ENCODE results near the gene MCF2. TPM values are rescaled to one million over a fixed set of nuclear protein-coding genes. Genes with fewer than 3 reads are reported as not detected.

The MCF2 gene
- total RNA-seq, 1 experiment from 2014 or later: 2.7 TPM

DNA sequence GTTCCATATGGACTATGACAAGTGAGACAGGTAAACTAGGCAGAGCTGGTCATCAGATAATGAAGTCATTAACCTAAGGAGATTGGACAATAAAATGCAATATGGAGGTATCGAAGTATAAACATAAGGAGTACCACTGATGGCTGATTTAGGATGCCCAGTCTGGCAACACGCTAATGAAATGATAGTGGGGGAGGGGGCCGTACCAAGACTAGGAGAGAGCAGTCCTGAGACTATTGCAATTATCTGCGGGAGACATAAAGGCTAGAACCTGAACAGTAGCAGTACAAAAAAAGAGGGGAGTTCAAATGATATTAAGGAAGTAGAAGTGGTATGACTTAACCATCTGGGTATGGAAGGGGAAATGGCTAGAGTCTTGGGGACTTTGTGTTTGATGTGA is 175.1 kb downstream of the MCF2 start:
- no peak for TF ChIP-seq EZH2 (IDR thresholded peaks at IDR 0.05; ENCODE audit: borderline replicate concordance, low read depth, low read length, poor library complexity, severe bottlenecking)
- TF ChIP-seq, protein P1, sequence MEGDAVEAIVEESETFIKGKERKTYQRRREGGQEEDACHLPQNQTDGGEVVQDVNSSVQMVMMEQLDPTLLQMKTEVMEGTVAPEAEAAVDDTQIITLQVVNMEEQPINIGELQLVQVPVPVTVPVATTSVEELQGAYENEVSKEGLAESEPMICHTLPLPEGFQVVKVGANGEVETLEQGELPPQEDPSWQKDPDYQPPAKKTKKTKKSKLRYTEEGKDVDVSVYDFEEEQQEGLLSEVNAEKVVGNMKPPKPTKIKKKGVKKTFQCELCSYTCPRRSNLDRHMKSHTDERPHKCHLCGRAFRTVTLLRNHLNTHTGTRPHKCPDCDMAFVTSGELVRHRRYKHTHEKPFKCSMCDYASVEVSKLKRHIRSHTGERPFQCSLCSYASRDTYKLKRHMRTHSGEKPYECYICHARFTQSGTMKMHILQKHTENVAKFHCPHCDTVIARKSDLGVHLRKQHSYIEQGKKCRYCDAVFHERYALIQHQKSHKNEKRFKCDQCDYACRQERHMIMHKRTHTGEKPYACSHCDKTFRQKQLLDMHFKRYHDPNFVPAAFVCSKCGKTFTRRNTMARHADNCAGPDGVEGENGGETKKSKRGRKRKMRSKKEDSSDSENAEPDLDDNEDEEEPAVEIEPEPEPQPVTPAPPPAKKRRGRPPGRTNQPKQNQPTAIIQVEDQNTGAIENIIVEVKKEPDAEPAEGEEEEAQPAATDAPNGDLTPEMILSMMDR (conservative IDR thresholded peaks at IDR 0.05; ENCODE audit: low read depth, low read length): no peak
- H3K27me3 ChIP-seq (replicated peaks; ENCODE audit: insufficient read depth, low read depth, low read length, poor library complexity): no peaks in the 10 kb centered on the region
- BruUV-seq (replicated peaks): no TSS peak
- H3K27ac ChIP-seq (ENCODE audit: low read depth, low read length, poor library complexity, severe bottlenecking): no peak overlapping the region
- H3K4me1 ChIP-seq (ENCODE audit: insufficient read depth, low read length, poor library complexity, severe bottlenecking): peaks cover 5% of the 10 kb centered on the region
- intact Hi-C loops (cut with micrococcal nuclease; ENCODE audit: unreplicated experiment): no loop called here
- CTCF ChIA-PET: no interaction called here
- DNase-seq (ENCODE audit: low spot score): no peak
- POLR2A ChIA-PET (ENCODE audit: low non-redundant PET): no interaction called here
- H3K9me3 ChIP-seq (ENCODE audit: low read depth, low read length, poor library complexity, severe bottlenecking): no peaks in the 10 kb centered on the region
- H3K4me3 ChIP-seq (ENCODE audit: low read depth, low read length, poor library complexity, severe bottlenecking): no peak overlapping the region
- H3K36me3 ChIP-seq (ENCODE audit: insufficient read depth, low read length, poor library complexity, severe bottlenecking): no peaks in the 10 kb centered on the region

Other genes with a start within 250 kb of the MCF2 start
- gene F9, start 177.4 kb downstream of the MCF2 start, total RNA-seq (2021): not detected in 2 replicates
- gene ATP11C, start 224.9 kb upstream of the MCF2 start, total RNA-seq (2021): 88.5 and 93.1 TPM in 2 replicates